Gastrocnemius medialis (tissue), 4 donors: ENCODE results near the gene ETFDH.

Source experiments
- CTCF ChIP-seq, 5 experiments: fragments of 450-650 bp in 3 of 5; fragments of 200-600 bp in 2 of 5; sonication (generic) in 2 of 5; IDR thresholded peaks in 4 of 5; conservative IDR thresholded peaks in 1 of 5; 1 replicate in 4 of 5; 2 replicates in 1 of 5; pipeline ENCODE4 v1.5.1; 2016 to 2019; ENCODE audit warnings: antibody characterized with exemption in 5 of 5, mild to moderate bottlenecking in 3 of 5, moderate library complexity in 3 of 5
- POLR2A ChIP-seq, 2 donors: fragments of 450-650 bp; IDR thresholded peaks; one replicate each; pipeline ENCODE4 v1.6.1; 2017; ENCODE audit warnings: antibody characterized with exemption in 2 of 2, mild to moderate bottlenecking in 2 of 2, moderate library complexity in 2 of 2

DNA sequence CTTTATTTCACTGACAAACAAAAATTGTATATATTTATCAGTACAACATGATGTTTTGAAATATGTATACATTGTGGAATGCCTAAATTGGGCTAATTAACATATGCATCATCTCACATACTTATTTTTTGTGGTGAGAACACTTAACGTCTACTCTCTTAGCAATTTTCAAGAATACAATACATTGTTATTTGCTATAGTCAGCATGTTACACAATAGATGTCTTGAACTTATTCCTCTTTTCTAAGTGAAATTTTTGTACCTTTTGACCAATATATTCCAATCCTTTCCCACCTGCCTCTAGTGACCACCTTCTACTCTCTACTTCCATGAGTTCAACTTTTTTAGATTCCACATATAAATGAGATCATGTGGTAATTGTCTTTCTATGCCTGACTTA lies 35.5 kb upstream of the ETFDH start:
- TF ChIP-seq CTCF (IDR thresholded peaks at IDR 0.05 in 4 of 5, conservative IDR thresholded peaks at IDR 0.05 in 1 of 5) (no peak), POLR2A (IDR thresholded peaks at IDR 0.05) (no peak)
